GM21367 (cell line): ENCODE data around the gene ANKRD7.
A peak's percentile ranks its signal among the peaks of the same experiment; 100 is the strongest.

Experiments
- ATAC-seq: cut with Tn5 transposase; IDR thresholded peaks from one replicate; pipeline ENCODE4 v1.9.1; 2021; ENCODE audit not compliant: unreplicated experiment

Gene ANKRD7, protein sequence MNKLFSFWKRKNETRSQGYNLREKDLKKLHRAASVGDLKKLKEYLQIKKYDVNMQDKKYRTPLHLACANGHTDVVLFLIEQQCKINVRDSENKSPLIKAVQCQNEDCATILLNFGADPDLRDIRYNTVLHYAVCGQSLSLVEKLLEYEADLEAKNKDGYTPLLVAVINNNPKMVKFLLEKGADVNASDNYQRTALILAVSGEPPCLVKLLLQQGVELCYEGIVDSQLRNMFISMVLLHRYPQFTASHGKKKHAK

DNA sequence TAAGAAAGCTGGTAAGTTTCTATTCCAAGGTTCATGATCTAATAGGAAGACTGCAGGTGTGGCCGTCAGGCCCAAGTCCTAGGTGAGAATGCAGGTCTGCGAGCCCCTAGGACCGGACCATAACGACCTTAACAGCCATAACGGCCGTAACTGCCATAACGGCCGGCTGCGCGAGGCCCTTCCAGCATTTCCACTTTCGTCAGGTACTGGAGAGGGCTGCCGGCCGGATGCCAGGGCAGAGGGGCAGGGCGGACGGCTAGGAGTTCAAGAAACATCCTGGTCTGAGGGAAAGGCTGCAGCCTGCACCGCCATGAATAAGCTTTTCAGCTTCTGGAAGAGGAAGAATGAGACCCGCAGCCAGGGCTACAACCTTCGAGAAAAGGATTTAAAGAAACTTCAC lies at the start of gene ANKRD7:
Gene ANKRD7, plus strand, starts transcription at position 184 of the 400 bp plus-strand sequence. Its CDS starts 127 bp downstream, at position 311.
- no peak for ATAC-seq

DNA sequence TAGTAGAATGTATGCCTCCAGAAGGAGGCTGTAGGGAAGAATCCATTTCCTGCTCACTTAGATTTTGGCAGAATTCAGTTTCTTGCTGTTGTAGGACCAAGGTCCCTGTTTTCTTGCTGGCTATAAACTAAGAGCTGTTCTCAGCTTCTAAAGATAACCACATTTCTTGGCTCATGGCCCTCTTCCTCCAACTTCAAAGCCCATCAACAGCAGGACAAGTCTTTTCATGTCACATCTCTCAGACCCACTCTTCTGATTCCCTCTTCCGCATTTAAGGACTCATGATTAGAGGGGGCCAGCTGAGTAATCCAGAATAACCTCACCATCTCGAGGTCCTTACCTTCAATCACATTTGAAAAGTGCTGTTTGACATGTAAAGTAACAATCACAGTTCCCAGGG lies 48.8 kb upstream of the ANKRD7 start:
- no peak for ATAC-seq

DNA sequence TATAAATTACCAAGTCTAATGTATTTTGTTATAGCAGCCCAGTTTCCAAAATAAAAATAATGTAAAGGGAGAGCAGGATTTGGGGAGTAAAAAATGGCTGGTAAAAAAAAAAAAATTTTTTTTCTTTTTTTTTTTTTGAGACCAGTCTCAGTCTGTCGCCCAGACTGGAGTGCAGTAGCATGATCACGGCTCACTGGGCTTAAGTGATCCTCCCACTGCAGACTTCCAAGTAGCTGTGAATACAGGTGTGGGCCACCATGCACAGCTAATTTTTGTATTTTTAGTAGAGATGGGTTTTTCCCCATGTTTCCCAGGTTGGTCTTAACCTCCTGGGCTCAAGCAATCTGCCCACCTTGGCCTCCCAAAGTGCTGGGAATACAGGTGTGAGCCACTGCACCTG lies 45.3 kb upstream of the ANKRD7 start:
- no peak for ATAC-seq

DNA sequence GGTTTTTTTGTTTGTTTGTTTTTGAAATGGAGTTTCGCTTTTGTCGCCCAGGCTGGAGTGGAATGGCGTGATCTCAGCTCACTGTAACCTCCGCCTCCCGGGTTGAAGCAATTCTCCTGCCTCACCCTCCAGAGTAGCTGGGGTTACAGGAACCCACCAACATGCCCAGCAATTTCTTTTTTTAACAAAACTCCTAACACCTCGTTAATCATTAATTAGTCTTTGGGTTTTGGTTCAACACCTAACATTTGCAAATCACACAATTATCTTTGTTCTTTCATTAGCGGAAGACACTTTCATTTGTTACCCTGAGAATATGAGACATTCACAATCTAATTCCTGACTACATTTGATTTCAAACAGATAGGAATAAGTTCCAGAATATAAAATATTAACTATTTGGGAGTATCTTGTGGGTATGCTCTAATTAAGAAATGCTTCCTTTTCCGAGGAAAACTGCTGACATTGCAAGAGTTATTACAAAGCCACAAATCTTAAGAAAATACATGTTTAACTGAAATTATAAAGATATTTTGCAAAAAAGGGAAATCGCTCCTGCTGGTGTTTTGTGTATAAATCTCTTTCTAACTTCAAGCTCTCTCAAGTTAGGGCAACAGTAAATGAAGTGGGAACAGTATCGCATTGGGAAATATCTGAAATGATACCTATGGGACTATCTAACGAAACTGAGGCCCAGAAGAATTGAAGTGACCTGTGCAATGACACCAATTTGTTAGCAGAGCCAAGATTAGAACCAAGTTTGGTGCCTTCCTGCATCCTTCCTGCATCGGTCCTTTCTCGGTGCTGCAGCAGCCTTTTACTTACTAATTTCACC lies 41.7 kb upstream of the ANKRD7 start:
- ATAC-seq = no peak

DNA sequence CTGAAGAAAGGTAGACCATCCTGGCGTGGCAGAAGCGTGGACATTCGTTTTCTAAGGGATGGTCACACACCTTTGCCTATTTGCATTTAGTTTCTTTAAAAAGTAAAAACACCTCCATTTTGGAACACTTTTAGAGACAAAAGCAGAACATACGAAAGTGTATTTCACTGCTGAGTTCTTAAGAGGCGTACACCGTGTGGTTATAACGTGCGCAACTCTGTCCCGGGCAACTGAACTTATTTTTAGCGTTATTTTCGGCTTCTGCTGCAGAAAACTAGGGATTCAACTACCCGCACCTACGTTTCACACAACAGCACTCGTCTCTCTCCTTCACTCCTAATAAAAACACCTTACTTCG lies 41.1 kb upstream of the ANKRD7 start:
- ATAC-seq = peak; percentile 0

DNA sequence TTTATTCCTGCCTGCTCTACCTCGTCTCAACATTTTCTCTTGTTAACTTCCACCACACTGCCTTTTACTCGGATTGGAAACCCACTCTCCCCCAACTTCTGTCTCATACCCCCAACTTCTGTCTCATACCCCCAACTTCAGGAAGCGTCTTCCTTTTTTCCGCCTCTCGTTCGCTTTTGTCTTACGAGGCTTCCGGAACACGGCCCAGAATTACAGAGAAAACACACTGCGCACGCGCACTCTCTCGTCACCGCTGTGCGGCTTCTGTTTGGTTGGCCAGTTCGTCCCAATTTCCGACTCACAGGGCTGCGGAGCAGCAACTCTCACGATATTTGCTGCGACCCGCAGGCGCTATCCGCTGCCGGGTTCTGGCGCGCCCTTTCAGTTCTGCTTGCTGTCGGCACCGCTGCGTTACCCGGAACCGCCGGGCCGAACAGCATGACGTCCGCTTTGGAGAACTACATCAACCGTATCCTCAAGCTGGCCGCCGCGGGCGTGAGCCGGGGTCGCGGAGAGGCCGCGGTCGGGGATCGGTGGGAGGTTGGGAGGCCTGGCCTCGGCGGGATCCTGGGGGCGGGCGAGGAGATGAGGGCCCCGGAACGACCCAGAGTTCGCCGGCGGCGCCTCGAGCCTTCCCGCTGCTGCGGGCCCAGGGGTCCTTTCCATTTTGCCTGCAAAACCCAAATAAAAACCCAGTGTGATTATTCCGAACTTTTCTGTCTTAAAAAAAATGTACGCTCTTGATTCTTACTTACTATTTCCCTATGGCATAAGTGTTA lies 40.5 kb upstream of the ANKRD7 start, which contains the start of gene LSM8:
Gene LSM8, plus strand, starts transcription at position 379 of the 779 bp plus-strand sequence. Its CDS starts 60 bp downstream, at position 439.
- ATAC-seq = peak; percentile 99

DNA sequence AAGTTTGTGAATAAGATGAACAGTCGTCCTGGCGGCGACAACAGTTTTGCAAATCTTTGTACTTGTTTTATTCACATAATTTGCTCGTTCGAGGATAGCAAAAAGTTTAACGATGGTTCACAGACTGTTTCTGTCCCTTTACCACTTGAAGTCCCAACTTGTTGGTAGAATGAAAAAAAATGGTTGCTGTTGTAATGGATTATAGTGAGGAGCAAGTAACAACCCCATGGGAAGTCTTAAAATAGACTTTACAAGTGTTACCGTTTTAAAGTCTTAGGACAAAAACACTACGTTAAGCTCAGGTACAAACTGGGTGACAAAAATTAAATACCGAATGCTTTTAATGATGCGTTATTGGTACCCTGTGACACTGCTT lies 40.0 kb upstream of the ANKRD7 start:
- ATAC-seq = no peak

DNA sequence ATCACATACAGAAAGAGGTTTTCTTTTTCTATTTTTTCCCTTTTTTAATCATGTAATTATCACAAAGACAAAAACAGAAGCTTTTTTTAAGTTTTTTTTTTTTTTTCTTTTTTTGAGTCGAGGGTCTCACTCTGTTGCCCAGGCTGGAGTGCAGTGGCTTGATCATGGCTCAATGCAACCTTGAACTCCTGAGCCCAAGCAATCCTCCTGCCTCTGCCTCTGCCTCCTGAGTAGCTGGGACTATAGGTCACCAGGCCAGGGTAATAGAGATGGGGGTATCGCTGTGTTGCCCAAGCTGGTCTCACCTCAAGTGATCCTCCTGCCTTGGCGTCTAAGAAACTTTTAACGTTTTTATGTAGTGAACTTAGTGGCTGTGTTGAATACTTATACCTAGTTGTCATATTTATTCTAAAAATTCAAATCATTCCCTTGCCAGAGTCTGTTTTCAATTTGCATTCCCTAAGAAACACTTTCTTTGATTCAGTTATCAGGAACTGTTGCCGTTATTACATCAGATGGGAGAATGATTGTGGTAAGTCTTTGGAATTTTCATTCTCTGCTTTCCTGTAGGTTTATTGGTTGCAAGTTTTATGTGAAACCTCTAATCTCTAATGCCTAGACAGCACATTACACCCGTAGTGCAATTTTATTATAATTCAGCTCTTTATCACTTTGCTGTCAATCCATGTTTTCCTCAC lies 39.2 kb upstream of the ANKRD7 start:
- ATAC-seq = no peak

DNA sequence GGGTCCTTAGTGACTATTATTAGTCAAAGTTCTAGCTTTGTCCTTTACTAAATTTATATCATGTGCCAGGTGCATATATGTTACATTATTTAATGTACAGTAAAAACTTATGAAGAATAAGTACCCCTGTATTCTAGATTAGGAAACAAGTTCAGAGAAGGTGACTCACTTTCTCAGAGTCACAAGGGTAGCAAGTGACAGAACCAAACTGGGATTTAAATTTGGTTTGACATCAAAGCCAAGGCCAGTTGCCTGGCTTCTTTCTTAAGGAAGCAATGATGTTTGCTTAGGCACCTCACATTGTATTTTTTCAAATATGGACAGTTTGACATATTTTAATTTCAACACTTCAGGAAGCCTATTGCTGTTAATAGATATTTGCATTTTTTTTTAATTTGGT lies 38.0 kb upstream of the ANKRD7 start:
- no peak for ATAC-seq

DNA sequence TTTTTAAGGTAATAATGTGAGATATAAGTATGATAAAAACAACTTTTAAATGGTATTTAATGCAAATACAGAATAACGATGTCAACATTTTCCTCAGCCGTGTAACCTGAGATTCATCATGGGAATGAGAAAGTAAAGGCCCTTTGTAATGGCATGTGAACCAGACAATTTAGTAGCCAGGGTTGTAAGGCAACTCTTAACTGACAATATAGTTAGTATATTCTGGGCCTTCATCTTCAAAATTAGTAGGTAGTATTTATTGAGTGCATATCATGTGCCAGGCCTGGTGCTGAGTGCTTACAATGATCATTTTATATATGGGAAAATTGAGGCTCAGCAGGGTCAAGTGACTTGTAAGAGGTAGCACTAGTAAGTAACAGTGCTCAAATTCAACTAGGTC lies 29.9 kb upstream of the ANKRD7 start:
- no peak for ATAC-seq

DNA sequence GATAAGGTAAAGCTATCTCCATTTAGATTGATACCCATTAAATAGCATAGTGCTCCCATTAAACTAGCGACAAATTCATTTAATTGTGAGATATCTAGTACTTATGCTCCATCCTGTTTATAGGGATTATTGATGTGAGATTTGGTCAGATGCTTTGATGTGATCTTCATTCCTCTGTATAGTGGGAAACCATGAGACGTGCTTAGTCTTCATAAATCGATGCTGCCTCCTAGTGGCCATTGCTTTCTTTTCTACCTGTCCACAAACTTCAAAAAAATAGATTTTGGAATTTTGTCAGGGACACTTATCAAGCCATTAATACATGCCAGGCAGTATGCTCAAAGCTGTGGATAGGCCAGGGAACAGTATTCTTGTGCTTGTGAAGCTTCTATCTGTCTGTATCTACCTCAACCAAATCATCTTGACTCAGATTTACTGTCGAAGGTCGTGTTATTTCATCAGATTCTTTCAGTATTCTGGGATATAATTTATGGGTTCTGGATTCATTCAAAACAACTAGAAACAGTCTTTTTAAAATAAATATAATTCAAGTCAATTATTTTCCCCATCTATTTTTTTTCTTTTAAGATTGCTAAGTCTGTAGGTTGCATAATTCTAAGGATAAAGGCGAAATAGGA lies 28.5 kb upstream of the ANKRD7 start:
- peak; percentile 83 for ATAC-seq

DNA sequence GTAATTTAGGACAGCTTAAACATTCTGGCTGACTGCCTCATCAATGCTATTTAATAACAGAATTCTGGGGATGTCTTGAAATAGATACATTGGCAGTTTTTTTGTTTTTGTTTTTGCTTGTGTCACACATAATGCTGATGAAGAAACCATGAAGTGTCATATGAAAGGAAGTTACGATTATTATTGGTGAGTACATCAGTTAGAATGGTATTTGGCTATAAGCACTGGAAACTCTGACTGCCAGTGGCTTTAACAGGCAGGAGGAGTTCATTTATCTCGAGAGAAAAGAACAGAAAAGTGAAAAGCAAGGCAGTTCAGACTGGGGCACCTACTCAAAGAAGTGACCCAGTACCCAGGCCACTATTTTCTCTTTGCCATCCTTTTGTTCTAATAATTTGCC lies 22.4 kb upstream of the ANKRD7 start:
- no peak for ATAC-seq

DNA sequence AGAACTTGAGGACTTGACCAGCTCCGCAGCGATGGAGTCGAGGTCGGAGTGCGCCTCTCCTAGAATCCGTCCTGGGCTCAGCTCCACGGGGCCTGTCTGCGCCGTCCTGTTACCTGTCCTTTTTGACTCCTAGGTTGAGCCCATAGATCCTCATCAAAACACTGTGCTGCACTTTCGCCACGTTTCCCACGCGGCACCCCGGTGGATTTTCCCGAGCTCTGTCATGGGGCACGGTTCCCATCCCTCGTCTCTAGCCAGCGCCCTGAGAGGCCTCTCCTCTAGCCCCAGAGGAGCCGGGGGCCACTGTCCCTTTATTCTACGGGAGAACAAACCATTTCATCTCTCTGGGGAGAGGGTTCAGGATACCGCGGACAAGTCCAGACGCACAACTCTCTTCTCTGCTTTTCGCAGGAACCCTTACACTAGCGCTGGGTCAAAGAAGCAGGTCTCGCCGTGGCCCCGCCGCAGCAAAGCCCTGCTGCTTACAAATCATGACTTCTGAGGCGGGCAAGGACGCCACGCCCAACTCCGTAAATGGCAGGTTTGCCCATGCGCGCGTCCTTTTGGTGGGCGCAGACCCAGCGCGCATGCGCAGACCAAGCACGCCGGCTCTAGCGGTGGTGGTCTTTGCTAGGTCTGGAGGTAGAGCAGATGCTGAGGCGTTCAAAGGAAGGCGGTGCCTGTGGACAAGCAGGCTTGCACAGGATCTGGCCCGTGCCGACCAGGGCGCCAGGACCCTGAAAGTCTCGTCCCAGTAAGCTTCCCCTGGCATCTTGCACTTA lies 10.3 kb upstream of the ANKRD7 start:
- peak; percentile 98 for ATAC-seq

DNA sequence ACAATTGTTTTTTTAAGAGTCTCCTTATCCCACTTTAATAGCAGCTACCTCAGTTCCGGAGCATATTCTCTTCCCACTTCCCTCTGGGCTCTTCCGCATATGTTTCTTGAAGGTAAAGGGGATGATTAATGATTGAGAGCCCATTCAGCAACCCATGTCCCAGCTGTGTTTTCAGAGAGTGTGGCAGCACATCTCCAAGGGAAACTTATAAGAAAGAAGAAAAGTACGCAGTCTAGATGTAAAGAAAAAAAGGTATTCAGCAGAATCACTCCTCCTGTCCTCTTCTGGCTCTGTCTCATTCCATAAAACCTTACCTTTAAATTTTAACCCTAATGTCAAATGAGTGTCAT lies 9.7 kb upstream of the ANKRD7 start:
- ATAC-seq = no peak

DNA sequence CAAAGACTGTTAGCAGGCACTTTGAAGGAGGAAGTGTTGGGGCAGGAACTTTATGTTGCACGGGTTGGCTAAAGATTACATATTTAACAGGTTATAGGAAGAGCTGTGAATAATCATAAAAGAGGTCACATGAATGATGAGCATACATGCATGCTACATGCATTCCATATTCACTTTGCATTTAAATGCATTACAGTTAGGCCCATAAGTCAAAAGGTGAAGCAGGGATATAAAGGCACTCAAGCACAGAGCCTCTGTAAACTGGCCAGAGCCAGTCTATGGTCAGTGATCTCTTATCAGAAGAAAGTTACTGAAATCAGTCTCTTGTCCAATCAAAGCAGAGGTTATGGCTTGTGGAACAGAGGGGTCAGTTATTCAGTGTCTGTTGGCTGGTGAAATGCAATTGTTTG lies 7.3 kb upstream of the ANKRD7 start:
- ATAC-seq = no peak

DNA sequence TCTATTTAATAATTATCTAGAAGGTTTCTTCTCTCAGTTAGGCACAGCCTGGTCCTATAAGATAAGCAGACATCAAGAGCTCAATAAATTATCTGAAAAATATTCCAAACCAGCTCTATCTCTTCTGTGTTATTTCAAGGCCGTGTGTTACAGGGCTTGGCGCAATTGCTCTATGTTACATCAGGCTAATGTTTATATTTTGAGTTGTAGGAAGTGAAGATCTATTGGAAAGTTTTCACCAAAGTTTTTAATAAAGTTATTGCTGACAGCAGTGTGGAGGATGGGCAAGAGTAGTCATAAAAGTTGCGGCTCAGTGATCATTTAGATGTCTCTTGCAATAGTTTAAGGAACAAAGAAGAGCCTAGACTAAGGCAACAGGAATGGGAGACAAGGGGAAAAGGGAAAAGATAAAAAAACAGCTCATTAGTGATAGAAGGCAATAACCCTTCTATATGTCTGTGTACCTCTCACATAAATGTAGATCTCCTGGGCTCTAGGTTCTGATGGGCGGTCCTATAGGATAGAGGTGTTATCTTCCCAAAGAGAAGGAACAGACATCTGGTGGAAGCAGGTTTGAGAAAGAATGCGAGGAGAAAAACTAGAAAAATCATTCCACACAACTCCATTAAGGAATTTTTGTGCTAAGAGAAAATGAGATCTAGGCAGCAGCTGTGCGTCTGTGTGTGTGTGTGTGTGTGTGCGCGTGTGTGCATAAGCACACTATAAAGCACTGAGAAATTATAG lies 5.9 kb upstream of the ANKRD7 start:
- ATAC-seq = no peak

DNA sequence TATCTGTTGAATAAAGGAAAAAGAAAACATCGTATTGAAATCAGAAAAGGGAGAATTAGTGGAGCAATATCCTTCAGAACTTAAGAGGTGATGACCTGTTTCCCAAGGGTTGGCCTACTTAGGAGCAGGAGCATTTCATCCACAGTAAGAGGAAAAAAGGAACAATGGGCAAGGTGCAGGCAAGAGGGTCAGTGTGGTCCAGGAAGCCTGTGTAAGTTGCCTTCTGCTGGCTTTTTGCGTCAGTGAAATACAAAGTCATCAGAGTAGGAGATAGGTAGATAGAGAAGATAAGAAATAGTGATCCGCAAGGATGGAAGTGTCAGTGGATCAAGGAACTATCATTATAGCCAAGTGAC lies 5.4 kb upstream of the ANKRD7 start:
- ATAC-seq = no peak

DNA sequence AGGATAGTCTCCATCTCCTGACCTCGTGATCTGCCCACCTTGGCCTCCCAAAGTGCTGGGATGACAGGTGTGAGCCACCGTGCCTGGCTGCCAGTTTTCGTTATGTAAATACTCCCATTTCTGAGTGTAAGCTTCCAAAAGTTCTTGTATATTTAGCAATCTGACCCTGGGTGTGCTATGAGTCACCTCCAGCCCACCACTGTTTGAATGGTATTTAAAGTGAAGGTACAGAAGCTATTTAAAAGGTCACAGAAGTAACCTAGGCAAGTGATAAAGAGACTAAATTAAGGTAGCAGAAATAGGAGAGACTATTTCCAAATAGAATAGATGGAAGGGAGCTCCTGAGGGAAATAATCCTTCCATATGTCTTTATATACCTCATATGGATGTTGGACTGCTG lies 3.9 kb upstream of the ANKRD7 start:
- ATAC-seq = no peak

DNA sequence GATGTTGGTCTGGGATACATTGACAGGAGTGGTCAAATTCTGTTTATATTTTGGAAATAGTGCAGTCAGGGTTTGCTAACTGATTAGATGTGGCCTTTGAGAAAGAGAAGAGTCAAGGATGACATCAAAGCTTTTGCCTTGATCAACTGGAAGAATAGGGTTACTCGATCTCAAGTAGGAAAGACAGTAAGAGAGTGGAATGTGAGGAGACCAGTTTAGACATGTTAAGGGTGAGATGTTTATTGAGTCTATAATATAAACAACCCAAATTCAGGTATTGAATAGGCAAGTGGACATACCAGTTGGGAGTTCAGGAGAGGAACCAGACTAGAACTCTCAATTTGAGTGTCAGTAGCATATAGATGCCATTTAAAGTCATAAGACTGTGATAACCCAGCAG lies 1.9 kb upstream of the ANKRD7 start:
- ATAC-seq = no peak
